ENCODE results near the gene OR52E4.

DNA sequence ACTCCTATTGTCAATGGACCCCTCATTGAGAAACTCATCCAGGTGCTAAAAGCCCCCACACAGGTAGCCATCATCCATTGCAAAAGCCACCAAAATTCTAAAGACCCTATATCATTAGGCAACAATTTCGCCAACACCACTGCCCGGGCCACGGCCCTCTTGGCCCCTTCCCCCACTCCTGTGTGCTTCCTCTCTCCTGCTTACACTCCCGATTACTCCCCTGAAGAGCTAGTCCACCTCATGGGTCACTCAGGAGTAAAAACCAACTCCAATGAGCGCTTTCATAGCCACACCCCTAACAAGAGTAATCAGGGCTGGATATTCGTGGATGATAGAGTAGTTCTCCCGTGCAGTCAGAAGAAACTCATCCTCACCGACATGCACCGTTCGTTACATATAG lies 52.7 kb downstream of the OR52E4 start:
- TF ChIP-seq FOXA1 (IDR thresholded peaks at IDR 0.05) = no peak
- TF ChIP-seq CTCF (IDR thresholded peaks at IDR 0.05; ENCODE audit: low read depth, low read length, missing input control) = no peak
- no peak for TF ChIP-seq GABPA (IDR thresholded peaks at IDR 0.05 in 1 of 2, conservative IDR thresholded peaks at IDR 0.05 in 1 of 2)
- no peak for TF ChIP-seq REST (IDR thresholded peaks at IDR 0.05)
- no peak for TF ChIP-seq RXRA (IDR thresholded peaks at IDR 0.05)
- no peak for TF ChIP-seq ATF3 (IDR thresholded peaks at IDR 0.05)
- no peak for TF ChIP-seq JUND (IDR thresholded peaks at IDR 0.05)
- TF ChIP-seq TAF1 (conservative IDR thresholded peaks at IDR 0.05) = no peak
- TF ChIP-seq YY1 (IDR thresholded peaks at IDR 0.05) = no peak
- TF ChIP-seq EGR1 (IDR thresholded peaks at IDR 0.05; ENCODE audit: low read depth in 2 of 2) = no peak
- no peak for TF ChIP-seq RAD21 (IDR thresholded peaks at IDR 0.05)
- TF ChIP-seq SP1 (IDR thresholded peaks at IDR 0.05) = no peak
- no peak for TF ChIP-seq MAX (IDR thresholded peaks at IDR 0.05)

All from liver (tissue), 3 donors.